WTC11 (cell line): ENCODE measurements around the gene ESPN. TPM values are rescaled to one million over a fixed set of nuclear protein-coding genes. Genes with fewer than 3 reads are reported as not detected.

ENCODE experiments used
- ATAC-seq: fragments of 200-7000 bp; cut with Tn5 transposase; 2 replicates; pipeline ENCODE4 v1.10.0; 2021; ENCODE audit warnings: mild to moderate bottlenecking, moderate library complexity
- CTCF ChIA-PET: fragments of 300-600 bp; sonication (Branson Sonifier 250); formaldehyde crosslinking; loops from one replicate; lab custom pipeline; 2021; ENCODE audit warnings: antibody characterized with exemption; lab: Charles Lee
- POLR2A ChIA-PET: fragments of 350-600 bp; sonication (Branson Sonifier 250); formaldehyde crosslinking; loops from one replicate; lab custom pipeline; 2021; ENCODE audit warnings: antibody characterized with exemption; lab: Charles Lee
- DNase-seq: peaks from one replicate; pipeline ENCODE4 v3.0.0; 2021; ENCODE audit warnings: low spot score
- H3K27ac Mint-ChIP-seq: 2 replicates; pipeline ENCODE4 v1.8.0; 2021; ENCODE audit warnings: mixed read lengths
- H3K27me3 Mint-ChIP-seq: 2 replicates; pipeline ENCODE4 v1.8.0; 2021; ENCODE audit warnings: low read depth, mild to moderate bottlenecking, moderate library complexity, mixed read lengths
- H3K36me3 Mint-ChIP-seq: 2 replicates; pipeline ENCODE4 v1.8.0; 2021; ENCODE audit warnings: mixed read lengths
- H3K4me1 Mint-ChIP-seq: 2 replicates; pipeline ENCODE4 v1.8.0; 2022; ENCODE audit warnings: mixed read lengths
- H3K4me3 Mint-ChIP-seq: 2 replicates; pipeline ENCODE4 v1.8.0; 2021; ENCODE audit warnings: mild to moderate bottlenecking, moderate library complexity, mixed read lengths
- H3K9me3 Mint-ChIP-seq: 2 replicates; pipeline ENCODE4 v1.8.0; 2021; ENCODE audit warnings: mixed read lengths
- ATF3 ChIP-seq: sonication (generic); formaldehyde crosslinking; conservative IDR thresholded peaks from 2 replicates; pipeline ENCODE4 v1.8.1; 2022; ENCODE audit warnings: mild to moderate bottlenecking, missing genetic modification reagents
- ATF6 ChIP-seq: sonication (generic); formaldehyde crosslinking; IDR thresholded peaks from 2 replicates; pipeline ENCODE4 v1.8.1; 2023; ENCODE audit warnings: mild to moderate bottlenecking, missing genetic modification reagents
- CBFB ChIP-seq: sonication (generic); formaldehyde crosslinking; IDR thresholded peaks from 2 replicates; pipeline ENCODE4 v1.8.1; 2022; ENCODE audit warnings: mild to moderate bottlenecking, low read depth, missing genetic modification reagents
- E2F5 ChIP-seq: sonication (generic); formaldehyde crosslinking; IDR thresholded peaks from 2 replicates; pipeline ENCODE4 v1.8.1; 2022; ENCODE audit warnings: mild to moderate bottlenecking, moderate library complexity, missing genetic modification reagents
- ELF4 ChIP-seq: sonication (generic); formaldehyde crosslinking; IDR thresholded peaks from 2 replicates; pipeline ENCODE4 v1.8.1; 2022; ENCODE audit warnings: low read depth, mild to moderate bottlenecking, moderate library complexity, missing genetic modification reagents
- FOXJ3 ChIP-seq: sonication (generic); formaldehyde crosslinking; IDR thresholded peaks from 2 replicates; pipeline ENCODE4 v1.9.0; 2021; ENCODE audit warnings: missing genetic modification reagents, mild to moderate bottlenecking, borderline replicate concordance
- FOXK1 ChIP-seq: sonication (generic); formaldehyde crosslinking; IDR thresholded peaks from 2 replicates; pipeline ENCODE4 v1.8.0; 2022; ENCODE audit warnings: mild to moderate bottlenecking, moderate library complexity, missing genetic modification reagents
- MAX ChIP-seq: sonication (generic); formaldehyde crosslinking; IDR thresholded peaks from 2 replicates; pipeline ENCODE4 v1.8.0; 2022; ENCODE audit warnings: mild to moderate bottlenecking, missing genetic modification reagents
- NFE2L1 ChIP-seq: sonication (generic); formaldehyde crosslinking; IDR thresholded peaks from 2 replicates; pipeline ENCODE4 v1.8.1; 2023; ENCODE audit warnings: missing genetic modification reagents
- NR1H2 ChIP-seq: sonication (generic); formaldehyde crosslinking; IDR thresholded peaks from 2 replicates; pipeline ENCODE4 v1.9.0; 2021; ENCODE audit warnings: mild to moderate bottlenecking, moderate library complexity, missing genetic modification reagents
- OVOL2 ChIP-seq: fragments of 250-450 bp; sonication (Bioruptor Pico); IDR thresholded peaks from 2 replicates; pipeline ENCODE4 v1.9.0; 2021; ENCODE audit warnings: mild to moderate bottlenecking, borderline replicate concordance
- PRRX2 ChIP-seq: fragments of 250-450 bp; sonication (Bioruptor Pico); IDR thresholded peaks from 2 replicates; pipeline ENCODE4 v1.8.0; 2021; ENCODE audit warnings: mild to moderate bottlenecking
- SMAD3 ChIP-seq: sonication (generic); formaldehyde crosslinking; IDR thresholded peaks from 2 replicates; pipeline ENCODE4 v1.8.0; 2022; ENCODE audit warnings: missing genetic modification reagents, mild to moderate bottlenecking, borderline replicate concordance
- SP1 ChIP-seq: sonication (generic); formaldehyde crosslinking; conservative IDR thresholded peaks from 2 replicates; pipeline ENCODE4 v1.8.1; 2022; ENCODE audit warnings: missing genetic modification reagents
- ZNF121 ChIP-seq: sonication (generic); formaldehyde crosslinking; IDR thresholded peaks from 2 replicates; pipeline ENCODE4 v1.8.0; 2023; ENCODE audit warnings: missing genetic modification reagents
- ZNF425 ChIP-seq: fragments of 250-450 bp; sonication (Bioruptor Pico); conservative IDR thresholded peaks from 2 replicates; pipeline ENCODE4 v1.9.0; 2021; ENCODE audit warnings: mild to moderate bottlenecking
- total RNA-seq: library from RNA; stranded (reverse); gene quantifications from 3 replicates; pipeline ENCODE4 v1.2.3, GENCODE V29; 2021
- TF ChIP-seq, protein P1 (sequence below): sonication (generic); formaldehyde crosslinking; conservative IDR thresholded peaks from 2 replicates; pipeline ENCODE4 v1.8.1; 2023; ENCODE audit warnings: mild to moderate bottlenecking, low read depth, missing genetic modification reagents, moderate library complexity
- TF ChIP-seq, protein P2 (sequence below): sonication (generic); formaldehyde crosslinking; IDR thresholded peaks from 2 replicates; pipeline ENCODE4 v1.8.1; 2023; ENCODE audit warnings: mild to moderate bottlenecking, moderate library complexity, missing genetic modification reagents
- TF ChIP-seq, protein P3 (sequence below): fragments of 200-600 bp; IDR thresholded peaks from 2 replicates; pipeline ENCODE4 v1.8.0; 2022; ENCODE audit warnings: antibody characterized with exemption
- TF ChIP-seq, protein P4 (sequence below): sonication (generic); formaldehyde crosslinking; IDR thresholded peaks from 2 replicates; pipeline ENCODE4 v1.8.1; 2023; ENCODE audit warnings: mild to moderate bottlenecking, missing genetic modification reagents, moderate library complexity

ESPN gene
- total RNA-seq, 1 experiment from 2014 or later, result 46.1 TPM

DNA sequence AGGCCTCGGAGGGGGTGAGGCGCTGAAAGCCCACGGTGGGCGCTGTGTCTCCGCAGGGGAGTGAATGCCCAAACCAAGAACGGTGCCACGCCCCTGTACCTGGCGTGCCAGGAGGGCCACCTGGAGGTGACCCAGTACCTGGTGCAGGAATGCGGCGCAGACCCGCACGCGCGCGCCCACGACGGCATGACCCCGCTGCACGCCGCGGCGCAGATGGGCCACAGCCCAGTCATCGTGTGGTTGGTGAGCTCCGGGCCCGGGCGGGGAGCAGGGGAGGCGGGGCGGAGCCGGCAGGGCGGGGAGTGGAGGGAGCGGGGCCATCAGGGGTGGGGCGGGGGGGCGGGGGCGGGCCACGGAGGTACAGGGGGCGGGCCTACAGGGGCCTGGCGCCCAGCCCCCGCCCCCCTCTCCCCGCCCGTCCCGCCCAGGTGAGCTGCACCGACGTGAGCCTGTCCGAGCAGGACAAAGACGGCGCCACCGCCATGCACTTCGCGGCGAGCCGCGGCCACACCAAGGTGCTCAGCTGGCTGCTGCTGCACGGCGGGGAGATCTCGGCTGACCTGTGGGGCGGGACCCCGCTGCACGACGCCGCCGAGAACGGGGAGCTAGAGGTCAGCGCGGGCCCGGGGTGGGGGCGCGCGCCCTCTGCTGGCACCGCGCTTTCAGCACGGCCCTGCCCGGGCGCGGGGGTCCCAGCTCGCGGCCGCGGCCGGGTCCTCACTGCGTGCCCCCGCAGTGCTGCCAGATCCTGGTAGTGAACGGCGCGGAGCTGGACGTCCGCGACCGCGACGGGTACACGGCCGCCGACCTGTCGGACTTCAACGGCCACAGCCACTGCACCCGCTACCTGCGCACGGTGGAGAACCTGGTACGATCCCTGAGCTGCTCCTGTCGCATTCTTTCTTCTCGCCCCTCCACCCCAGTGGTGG is 15.9 kb downstream of the ESPN start:
- DNase-seq (peak; percentile 87), ATAC-seq (peak; percentile 65)
- CTCF ChIA-PET, result interaction anchor here (0.6 to 6.3 kb wide), 56 partner anchors 9 to 406 kb away, joined by 3 to 281 read pairs (median 6); partner anchors contain the start of genes ACOT7, DNAJC11, ESPN and GPR153
- H3K36me3 Mint-ChIP-seq, result no peaks in the 10 kb centered on the region
- H3K27me3 Mint-ChIP-seq, result peaks cover 33% of the 10 kb centered on the region
- POLR2A ChIA-PET, result interaction anchor here (0.7 to 1.1 kb wide), 2 partner anchors 14 to 1034 kb away, joined by 3 read pairs; no protein-coding TSS in a partner anchor
- no peaks in the 10 kb centered on the region for H3K9me3 Mint-ChIP-seq
- TF ChIP-seq E2F5, result peak; percentile 43; the same call in 1 of the 2 replicates
- 0 out of 2 replicates have a peak, but pooled peaks have one; percentile 26 for TF ChIP-seq CBFB
- TF ChIP-seq ZNF121, result peak; percentile 95
- TF ChIP-seq, protein P1, sequence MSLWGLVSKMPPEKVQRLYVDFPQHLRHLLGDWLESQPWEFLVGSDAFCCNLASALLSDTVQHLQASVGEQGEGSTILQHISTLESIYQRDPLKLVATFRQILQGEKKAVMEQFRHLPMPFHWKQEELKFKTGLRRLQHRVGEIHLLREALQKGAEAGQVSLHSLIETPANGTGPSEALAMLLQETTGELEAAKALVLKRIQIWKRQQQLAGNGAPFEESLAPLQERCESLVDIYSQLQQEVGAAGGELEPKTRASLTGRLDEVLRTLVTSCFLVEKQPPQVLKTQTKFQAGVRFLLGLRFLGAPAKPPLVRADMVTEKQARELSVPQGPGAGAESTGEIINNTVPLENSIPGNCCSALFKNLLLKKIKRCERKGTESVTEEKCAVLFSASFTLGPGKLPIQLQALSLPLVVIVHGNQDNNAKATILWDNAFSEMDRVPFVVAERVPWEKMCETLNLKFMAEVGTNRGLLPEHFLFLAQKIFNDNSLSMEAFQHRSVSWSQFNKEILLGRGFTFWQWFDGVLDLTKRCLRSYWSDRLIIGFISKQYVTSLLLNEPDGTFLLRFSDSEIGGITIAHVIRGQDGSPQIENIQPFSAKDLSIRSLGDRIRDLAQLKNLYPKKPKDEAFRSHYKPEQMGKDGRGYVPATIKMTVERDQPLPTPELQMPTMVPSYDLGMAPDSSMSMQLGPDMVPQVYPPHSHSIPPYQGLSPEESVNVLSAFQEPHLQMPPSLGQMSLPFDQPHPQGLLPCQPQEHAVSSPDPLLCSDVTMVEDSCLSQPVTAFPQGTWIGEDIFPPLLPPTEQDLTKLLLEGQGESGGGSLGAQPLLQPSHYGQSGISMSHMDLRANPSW (CRISPR knock-in tag), result no peak
- TF ChIP-seq, protein P2, sequence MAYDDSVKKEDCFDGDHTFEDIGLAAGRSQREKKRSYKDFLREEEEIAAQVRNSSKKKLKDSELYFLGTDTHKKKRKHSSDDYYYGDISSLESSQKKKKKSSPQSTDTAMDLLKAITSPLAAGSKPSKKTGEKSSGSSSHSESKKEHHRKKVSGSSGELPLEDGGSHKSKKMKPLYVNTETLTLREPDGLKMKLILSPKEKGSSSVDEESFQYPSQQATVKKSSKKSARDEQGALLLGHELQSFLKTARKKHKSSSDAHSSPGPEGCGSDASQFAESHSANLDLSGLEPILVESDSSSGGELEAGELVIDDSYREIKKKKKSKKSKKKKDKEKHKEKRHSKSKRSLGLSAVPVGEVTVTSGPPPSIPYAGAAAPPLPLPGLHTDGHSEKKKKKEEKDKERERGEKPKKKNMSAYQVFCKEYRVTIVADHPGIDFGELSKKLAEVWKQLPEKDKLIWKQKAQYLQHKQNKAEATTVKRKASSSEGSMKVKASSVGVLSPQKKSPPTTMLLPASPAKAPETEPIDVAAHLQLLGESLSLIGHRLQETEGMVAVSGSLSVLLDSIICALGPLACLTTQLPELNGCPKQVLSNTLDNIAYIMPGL (CRISPR knock-in tag), result peak; percentile 75; the same call in 1 of the 2 replicates
- TF ChIP-seq MAX, result 0 out of 2 replicates have a peak, but pooled peaks have one; percentile 14
- TF ChIP-seq, protein P3, sequence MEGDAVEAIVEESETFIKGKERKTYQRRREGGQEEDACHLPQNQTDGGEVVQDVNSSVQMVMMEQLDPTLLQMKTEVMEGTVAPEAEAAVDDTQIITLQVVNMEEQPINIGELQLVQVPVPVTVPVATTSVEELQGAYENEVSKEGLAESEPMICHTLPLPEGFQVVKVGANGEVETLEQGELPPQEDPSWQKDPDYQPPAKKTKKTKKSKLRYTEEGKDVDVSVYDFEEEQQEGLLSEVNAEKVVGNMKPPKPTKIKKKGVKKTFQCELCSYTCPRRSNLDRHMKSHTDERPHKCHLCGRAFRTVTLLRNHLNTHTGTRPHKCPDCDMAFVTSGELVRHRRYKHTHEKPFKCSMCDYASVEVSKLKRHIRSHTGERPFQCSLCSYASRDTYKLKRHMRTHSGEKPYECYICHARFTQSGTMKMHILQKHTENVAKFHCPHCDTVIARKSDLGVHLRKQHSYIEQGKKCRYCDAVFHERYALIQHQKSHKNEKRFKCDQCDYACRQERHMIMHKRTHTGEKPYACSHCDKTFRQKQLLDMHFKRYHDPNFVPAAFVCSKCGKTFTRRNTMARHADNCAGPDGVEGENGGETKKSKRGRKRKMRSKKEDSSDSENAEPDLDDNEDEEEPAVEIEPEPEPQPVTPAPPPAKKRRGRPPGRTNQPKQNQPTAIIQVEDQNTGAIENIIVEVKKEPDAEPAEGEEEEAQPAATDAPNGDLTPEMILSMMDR, result peak; percentile 51
- no peak for TF ChIP-seq FOXK1 (CRISPR knock-in tag)
- no peak for TF ChIP-seq NFE2L1
- TF ChIP-seq SP1 (CRISPR knock-in tag), result peak; percentile 79
- TF ChIP-seq, all 79 proteins: peak for 7
- Mint-ChIP-seq H3K4me3 (peak overlapping the region; percentile 66), H3K27ac (no peak overlapping the region), H3K4me1 (peaks cover 32% of the 10 kb centered on the region)

DNA sequence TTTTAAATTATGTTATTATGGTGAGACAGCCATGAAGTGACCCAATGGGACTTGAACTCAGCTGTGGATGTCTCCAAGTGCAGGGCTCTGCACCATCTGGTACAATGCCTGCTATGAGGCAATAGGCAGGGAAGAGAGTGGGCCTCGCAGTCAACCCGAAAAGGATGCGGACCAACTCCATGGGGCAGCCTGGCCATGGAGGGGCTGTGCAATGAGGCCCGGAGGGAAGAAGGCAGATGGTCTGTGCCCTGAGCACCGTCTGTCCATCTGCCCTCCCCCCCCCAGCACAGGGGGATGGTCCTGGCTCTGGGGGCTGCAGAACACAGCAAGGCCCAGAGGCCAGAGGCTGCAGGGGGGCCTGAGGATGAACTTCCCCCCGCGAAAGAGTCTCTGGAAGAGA is 17.0 kb downstream of the ESPN start:
- Mint-ChIP-seq H3K4me3 (peak overlapping the region; percentile 66), H3K36me3 (no peaks in the 10 kb centered on the region), H3K9me3 (no peaks in the 10 kb centered on the region), H3K4me1 (peaks cover 39% of the 10 kb centered on the region), H3K27me3 (peaks cover 33% of the 10 kb centered on the region), H3K27ac (no peak overlapping the region)
- DNase-seq (no peak), ATAC-seq (no peak)
- ChIA-PET POLR2A (no interaction called here), CTCF (interaction anchor here (0.6 to 6.3 kb wide), 16 partner anchors 11 to 203 kb away, joined by 3 to 281 read pairs (median 20); partner anchors contain the start of genes ACOT7, ESPN, HES2 and KLHL21)
- TF ChIP-seq ELF4, result no peak
- no peak for TF ChIP-seq PRRX2 (CRISPR knock-in tag)
- TF ChIP-seq NR1H2 (CRISPR knock-in tag), result no peak
- no peak for TF ChIP-seq FOXJ3 (CRISPR knock-in tag)
- TF ChIP-seq NFE2L1, result no peak
- TF ChIP-seq ATF6 (CRISPR knock-in tag), result no peak
- TF ChIP-seq, protein P4, sequence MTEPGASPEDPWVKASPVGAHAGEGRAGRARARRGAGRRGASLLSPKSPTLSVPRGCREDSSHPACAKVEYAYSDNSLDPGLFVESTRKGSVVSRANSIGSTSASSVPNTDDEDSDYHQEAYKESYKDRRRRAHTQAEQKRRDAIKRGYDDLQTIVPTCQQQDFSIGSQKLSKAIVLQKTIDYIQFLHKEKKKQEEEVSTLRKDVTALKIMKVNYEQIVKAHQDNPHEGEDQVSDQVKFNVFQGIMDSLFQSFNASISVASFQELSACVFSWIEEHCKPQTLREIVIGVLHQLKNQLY, result no peak
- TF ChIP-seq OVOL2 (CRISPR knock-in tag), result no peak
- no peak for TF ChIP-seq ATF3 (CRISPR knock-in tag)
- no peak for TF ChIP-seq ZNF425 (CRISPR knock-in tag)
- no peak for TF ChIP-seq SMAD3 (CRISPR knock-in tag)
